ENCODE data around the gene RPL35.
A peak's percentile ranks its signal among the peaks of the same experiment; 100 is the strongest.

DNA sequence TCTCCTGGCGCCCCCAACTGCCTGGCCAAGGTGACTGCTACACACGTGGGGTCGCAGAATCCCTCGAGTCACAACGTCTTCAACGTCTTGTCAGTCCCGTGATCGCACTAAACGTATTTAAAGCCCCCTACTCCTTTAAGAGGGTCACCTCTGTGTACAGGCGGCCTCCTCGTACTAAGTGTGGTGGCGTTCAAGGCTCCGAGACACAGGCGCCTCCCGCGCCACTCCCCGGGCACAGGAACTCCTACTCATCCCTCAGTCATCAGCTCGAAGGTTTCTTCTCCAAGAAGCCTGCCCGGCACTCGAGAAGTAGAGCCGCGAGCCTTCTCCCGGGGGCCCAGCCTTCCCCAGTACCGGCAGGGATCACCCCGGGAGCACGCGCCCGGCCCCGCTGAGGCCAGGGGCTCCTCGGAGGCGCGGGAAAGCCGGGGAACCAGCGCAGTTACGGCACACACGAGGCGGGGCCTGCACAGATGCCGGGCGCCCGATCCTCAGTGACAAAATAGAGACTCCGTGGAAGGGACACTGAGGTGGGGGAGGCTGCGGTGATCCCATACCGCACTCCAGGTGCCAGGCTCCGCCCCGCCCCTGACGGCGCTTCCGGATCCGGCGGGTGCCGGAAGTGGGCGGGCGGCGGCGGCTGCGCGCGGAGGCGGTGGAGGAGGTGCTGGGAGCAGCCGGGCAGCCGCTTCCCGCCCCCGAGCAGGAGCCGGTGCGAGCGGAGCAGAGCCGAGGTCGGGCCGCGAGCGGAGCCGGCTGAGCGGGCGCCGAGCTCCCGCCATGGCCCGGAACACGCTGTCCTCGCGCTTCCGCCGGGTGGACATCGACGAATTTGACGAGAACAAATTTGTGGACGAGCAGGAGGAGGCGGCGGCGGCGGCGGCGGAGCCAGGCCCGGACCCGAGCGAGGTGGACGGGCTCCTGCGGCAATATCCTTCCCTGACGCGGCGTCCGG lies 7.0 kb upstream of the RPL35 start:
- TF ChIP-seq EZH2 (IDR thresholded peaks at IDR 0.05; ENCODE audit: borderline replicate concordance, low read depth, low read length, poor library complexity, severe bottlenecking), result no peak
- TF ChIP-seq, protein P1, sequence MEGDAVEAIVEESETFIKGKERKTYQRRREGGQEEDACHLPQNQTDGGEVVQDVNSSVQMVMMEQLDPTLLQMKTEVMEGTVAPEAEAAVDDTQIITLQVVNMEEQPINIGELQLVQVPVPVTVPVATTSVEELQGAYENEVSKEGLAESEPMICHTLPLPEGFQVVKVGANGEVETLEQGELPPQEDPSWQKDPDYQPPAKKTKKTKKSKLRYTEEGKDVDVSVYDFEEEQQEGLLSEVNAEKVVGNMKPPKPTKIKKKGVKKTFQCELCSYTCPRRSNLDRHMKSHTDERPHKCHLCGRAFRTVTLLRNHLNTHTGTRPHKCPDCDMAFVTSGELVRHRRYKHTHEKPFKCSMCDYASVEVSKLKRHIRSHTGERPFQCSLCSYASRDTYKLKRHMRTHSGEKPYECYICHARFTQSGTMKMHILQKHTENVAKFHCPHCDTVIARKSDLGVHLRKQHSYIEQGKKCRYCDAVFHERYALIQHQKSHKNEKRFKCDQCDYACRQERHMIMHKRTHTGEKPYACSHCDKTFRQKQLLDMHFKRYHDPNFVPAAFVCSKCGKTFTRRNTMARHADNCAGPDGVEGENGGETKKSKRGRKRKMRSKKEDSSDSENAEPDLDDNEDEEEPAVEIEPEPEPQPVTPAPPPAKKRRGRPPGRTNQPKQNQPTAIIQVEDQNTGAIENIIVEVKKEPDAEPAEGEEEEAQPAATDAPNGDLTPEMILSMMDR (conservative IDR thresholded peaks at IDR 0.05; ENCODE audit: low read depth, low read length), result peak; percentile 39; the same call in 1 of the 2 replicates

Measured in A673 (cell line).